Suprapubic skin (tissue), 4 donors: ENCODE measurements around the gene TELO2.

Experiments used
- EP300 ChIP-seq: sonication (generic); formaldehyde crosslinking; IDR thresholded peaks from one replicate; pipeline ENCODE4 v1.6.1; 2017; ENCODE audit warnings: antibody characterized with exemption
- POLR2A ChIP-seq, 2 donors: fragments of 450-650 bp; IDR thresholded peaks; one replicate each; pipeline ENCODE4 v1.6.1; 2017; ENCODE audit warnings: antibody characterized with exemption in 2 of 2, mild to moderate bottlenecking in 2 of 2, moderate library complexity in 2 of 2
- POLR2AphosphoS5 ChIP-seq, 3 donors: sonication (generic); formaldehyde crosslinking; IDR thresholded peaks; one replicate each; pipeline ENCODE4 v1.6.1; 2017; ENCODE audit warnings: antibody characterized with exemption in 3 of 3
- TF ChIP-seq, protein P1 (sequence below), 2 donors: fragments of 200-600 bp in 1 of 2; fragments of 450-650 bp in 1 of 2; sonication (generic) in 1 of 2; IDR thresholded peaks; one replicate each; pipeline ENCODE4 v1.5.1; 2016 to 2019; ENCODE audit warnings: antibody characterized with exemption in 2 of 2, mild to moderate bottlenecking in 1 of 2, moderate library complexity in 1 of 2

GRCh38 chr16:1494711-1495110 is 1.6 kb downstream of the TELO2 start:
- TF ChIP-seq, protein P1, sequence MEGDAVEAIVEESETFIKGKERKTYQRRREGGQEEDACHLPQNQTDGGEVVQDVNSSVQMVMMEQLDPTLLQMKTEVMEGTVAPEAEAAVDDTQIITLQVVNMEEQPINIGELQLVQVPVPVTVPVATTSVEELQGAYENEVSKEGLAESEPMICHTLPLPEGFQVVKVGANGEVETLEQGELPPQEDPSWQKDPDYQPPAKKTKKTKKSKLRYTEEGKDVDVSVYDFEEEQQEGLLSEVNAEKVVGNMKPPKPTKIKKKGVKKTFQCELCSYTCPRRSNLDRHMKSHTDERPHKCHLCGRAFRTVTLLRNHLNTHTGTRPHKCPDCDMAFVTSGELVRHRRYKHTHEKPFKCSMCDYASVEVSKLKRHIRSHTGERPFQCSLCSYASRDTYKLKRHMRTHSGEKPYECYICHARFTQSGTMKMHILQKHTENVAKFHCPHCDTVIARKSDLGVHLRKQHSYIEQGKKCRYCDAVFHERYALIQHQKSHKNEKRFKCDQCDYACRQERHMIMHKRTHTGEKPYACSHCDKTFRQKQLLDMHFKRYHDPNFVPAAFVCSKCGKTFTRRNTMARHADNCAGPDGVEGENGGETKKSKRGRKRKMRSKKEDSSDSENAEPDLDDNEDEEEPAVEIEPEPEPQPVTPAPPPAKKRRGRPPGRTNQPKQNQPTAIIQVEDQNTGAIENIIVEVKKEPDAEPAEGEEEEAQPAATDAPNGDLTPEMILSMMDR (IDR thresholded peaks at IDR 0.05): no peak
- TF ChIP-seq POLR2AphosphoS5 (IDR thresholded peaks at IDR 0.05) (no peak), EP300 (no peak), POLR2A (IDR thresholded peaks at IDR 0.05) (no peak)
